Cardiac muscle cell (in vitro differentiated cells and primary cell): ENCODE results near the gene ZNF438. TPM values are rescaled to one million over a fixed set of nuclear protein-coding genes. Genes with fewer than 3 reads are reported as not detected.

Experiments used
- DNase-seq, 2 donors: peaks; one replicate each; pipeline versions ENCODE4 v3.0.0 to v3.0.0-alpha.2; 2010 to 2017; ENCODE audit warnings: low read depth in 1 of 2, low spot score in 1 of 2
- H3K27ac ChIP-seq: fragments of 200-600 bp; sonication (generic); 2 replicates; pipeline ENCODE4 v1.5.1; 2016
- H3K27me3 ChIP-seq: fragments of 200-600 bp; sonication (generic); 2 replicates; pipeline ENCODE4 v1.6.0; 2016; ENCODE audit warnings: control low read depth
- H3K36me3 ChIP-seq: fragments of 200-600 bp; sonication (generic); 2 replicates; pipeline ENCODE4 v1.5.1; 2016; ENCODE audit warnings: control low read depth
- H3K4me1 ChIP-seq: fragments of 200-600 bp; sonication (generic); 2 replicates; pipeline ENCODE4 v1.8.1; 2017; ENCODE audit warnings: low read depth, mild to moderate bottlenecking, mixed run types
- H3K4me3 ChIP-seq: fragments of 200-600 bp; sonication (generic); 2 replicates; pipeline ENCODE4 v1.5.1; 2016; ENCODE audit warnings: mild to moderate bottlenecking
- H3K9me3 ChIP-seq: fragments of 200-600 bp; sonication (generic); 2 replicates; pipeline ENCODE4 v1.5.1; 2017; ENCODE audit warnings: low read depth, mild to moderate bottlenecking, control low read depth
- polyA plus RNA-seq: library from polyadenylated mRNA; unstranded; fragments of >200 nt; fragmentation: Nextera tagmentation; extraction: Ambion mirVana; gene quantifications from 2 replicates; pipeline ENCODE4 v1.2.1, GENCODE V29; 2016
- total RNA-seq: library from RNA; depleted of rRNA; stranded (reverse); fragments of >200 nt; gene quantifications from 2 replicates; pipeline ENCODE4 v1.2.3, GENCODE V29; 2016
- TF ChIP-seq, protein P1 (sequence below): IDR thresholded peaks from 2 replicates; pipeline ENCODE4 v1.5.1; 2012; ENCODE audit warnings: low read depth, mild to moderate bottlenecking, low read length

Gene ZNF438
- total and polyA plus RNA-seq, 2 experiments from 2014 or later = 2.9 to 6.0 TPM

DNA sequence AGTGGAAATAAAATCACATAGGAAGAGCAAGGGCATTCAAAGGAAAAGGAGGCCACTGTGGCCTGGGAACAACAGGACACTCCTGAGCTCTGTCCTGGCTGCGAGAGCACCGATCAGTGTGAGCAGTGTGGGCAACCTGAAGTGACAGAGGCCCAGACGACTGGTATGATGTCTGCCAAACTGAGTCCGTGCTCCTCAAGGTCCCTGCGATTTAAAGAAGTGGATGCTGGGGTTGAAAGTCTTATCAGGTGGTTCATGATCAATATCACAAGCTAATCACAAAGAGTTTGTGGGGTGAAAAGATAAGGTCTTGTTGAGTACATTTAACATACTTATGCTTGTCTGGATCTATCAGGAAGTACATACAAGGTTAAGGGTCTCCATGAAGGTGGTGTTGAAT, 176.5 kb downstream of the ZNF438 start:
- no peak overlapping the region for H3K4me3 ChIP-seq
- H3K36me3 ChIP-seq = no peaks in the 10 kb centered on the region
- no peaks in the 10 kb centered on the region for H3K9me3 ChIP-seq
- TF ChIP-seq, protein P1, sequence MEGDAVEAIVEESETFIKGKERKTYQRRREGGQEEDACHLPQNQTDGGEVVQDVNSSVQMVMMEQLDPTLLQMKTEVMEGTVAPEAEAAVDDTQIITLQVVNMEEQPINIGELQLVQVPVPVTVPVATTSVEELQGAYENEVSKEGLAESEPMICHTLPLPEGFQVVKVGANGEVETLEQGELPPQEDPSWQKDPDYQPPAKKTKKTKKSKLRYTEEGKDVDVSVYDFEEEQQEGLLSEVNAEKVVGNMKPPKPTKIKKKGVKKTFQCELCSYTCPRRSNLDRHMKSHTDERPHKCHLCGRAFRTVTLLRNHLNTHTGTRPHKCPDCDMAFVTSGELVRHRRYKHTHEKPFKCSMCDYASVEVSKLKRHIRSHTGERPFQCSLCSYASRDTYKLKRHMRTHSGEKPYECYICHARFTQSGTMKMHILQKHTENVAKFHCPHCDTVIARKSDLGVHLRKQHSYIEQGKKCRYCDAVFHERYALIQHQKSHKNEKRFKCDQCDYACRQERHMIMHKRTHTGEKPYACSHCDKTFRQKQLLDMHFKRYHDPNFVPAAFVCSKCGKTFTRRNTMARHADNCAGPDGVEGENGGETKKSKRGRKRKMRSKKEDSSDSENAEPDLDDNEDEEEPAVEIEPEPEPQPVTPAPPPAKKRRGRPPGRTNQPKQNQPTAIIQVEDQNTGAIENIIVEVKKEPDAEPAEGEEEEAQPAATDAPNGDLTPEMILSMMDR = no peak
- no peaks in the 10 kb centered on the region for H3K27me3 ChIP-seq
- peaks cover 11% of the 10 kb centered on the region for H3K4me1 ChIP-seq
- peak overlapping the region; percentile 24 for H3K27ac ChIP-seq
- DNase-seq = no peak

GRCh38 chr10:30854656-30855055, 177.0 kb downstream of the ZNF438 start:
- no peak for DNase-seq
- TF ChIP-seq, protein P1 = no peak
- H3K4me3 ChIP-seq = no peak overlapping the region
- H3K27ac ChIP-seq = peak overlapping the region; percentile 24
- no peaks in the 10 kb centered on the region for H3K27me3 ChIP-seq
- H3K9me3 ChIP-seq = no peaks in the 10 kb centered on the region
- no peaks in the 10 kb centered on the region for H3K36me3 ChIP-seq
- H3K4me1 ChIP-seq = peaks cover 11% of the 10 kb centered on the region

- TF ChIP-seq, protein P1 = no peak
- Histone ChIP-seq H3K27ac (no peak overlapping the region), H3K36me3 (no peaks in the 10 kb centered on the region), H3K27me3 (no peaks in the 10 kb centered on the region), H3K4me1 (peaks cover 11% of the 10 kb centered on the region), H3K4me3 (no peak overlapping the region), H3K9me3 (no peaks in the 10 kb centered on the region)
- DNase-seq = no peak
These were observed 178.6 kb downstream of the ZNF438 start for GRCh38 chr10:30853066-30853465.

DNA sequence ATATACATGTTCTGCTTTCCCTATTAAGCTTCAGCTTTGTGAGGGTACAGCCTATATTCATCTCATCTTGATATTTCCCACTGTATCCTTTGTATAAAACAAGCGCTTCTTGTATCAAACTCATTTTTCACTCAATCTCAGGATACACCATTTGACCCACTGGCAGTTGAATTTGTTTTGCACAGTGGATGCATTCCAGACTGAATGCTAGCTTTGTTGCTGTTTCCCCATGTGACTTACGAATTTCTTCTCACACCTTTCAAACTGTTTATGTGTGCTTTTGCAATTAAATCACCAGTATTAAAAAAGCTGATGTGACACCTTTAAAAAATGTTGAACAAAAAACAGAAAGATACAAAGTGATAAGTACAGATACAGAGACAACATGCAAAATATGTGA, 180.9 kb downstream of the ZNF438 start:
- H3K36me3 ChIP-seq = no peaks in the 10 kb centered on the region
- peaks cover 11% of the 10 kb centered on the region for H3K4me1 ChIP-seq
- no peak overlapping the region for H3K27ac ChIP-seq
- H3K27me3 ChIP-seq = no peaks in the 10 kb centered on the region
- TF ChIP-seq, protein P1 = no peak
- no peaks in the 10 kb centered on the region for H3K9me3 ChIP-seq
- no peak overlapping the region for H3K4me3 ChIP-seq
- no peak for DNase-seq

- TF ChIP-seq, protein P1 = no peak
These were observed 182.2 kb downstream of the ZNF438 start for GRCh38 chr10:30849231-30850035.

More at GRCh38 chr10:30849231-30850035, 182.2 kb downstream of the ZNF438 start:
- Histone ChIP-seq H3K4me1 (peaks cover 2% of the 10 kb centered on the region), H3K36me3 (no peaks in the 10 kb centered on the region), H3K27me3 (no peaks in the 10 kb centered on the region), H3K9me3 (no peaks in the 10 kb centered on the region), H3K27ac (no peak overlapping the region), H3K4me3 (no peak overlapping the region)
- no peak for DNase-seq
